PC-9 (cell line): ENCODE results near the gene SKP1.

Experiments used
- EZH2 ChIP-seq: fragments of 200-600 bp; sonication (generic); IDR thresholded peaks from 2 replicates; pipeline ENCODE4 v1.8.0; 2017; ENCODE audit warnings: antibody characterized with exemption, low read depth
- TF ChIP-seq, protein P1 (sequence below): fragments of 200-600 bp; sonication (generic); conservative IDR thresholded peaks from 2 replicates; pipeline ENCODE4 v1.6.1; 2017; ENCODE audit warnings: mixed run types, antibody characterized with exemption, mild to moderate bottlenecking, moderate library complexity

DNA sequence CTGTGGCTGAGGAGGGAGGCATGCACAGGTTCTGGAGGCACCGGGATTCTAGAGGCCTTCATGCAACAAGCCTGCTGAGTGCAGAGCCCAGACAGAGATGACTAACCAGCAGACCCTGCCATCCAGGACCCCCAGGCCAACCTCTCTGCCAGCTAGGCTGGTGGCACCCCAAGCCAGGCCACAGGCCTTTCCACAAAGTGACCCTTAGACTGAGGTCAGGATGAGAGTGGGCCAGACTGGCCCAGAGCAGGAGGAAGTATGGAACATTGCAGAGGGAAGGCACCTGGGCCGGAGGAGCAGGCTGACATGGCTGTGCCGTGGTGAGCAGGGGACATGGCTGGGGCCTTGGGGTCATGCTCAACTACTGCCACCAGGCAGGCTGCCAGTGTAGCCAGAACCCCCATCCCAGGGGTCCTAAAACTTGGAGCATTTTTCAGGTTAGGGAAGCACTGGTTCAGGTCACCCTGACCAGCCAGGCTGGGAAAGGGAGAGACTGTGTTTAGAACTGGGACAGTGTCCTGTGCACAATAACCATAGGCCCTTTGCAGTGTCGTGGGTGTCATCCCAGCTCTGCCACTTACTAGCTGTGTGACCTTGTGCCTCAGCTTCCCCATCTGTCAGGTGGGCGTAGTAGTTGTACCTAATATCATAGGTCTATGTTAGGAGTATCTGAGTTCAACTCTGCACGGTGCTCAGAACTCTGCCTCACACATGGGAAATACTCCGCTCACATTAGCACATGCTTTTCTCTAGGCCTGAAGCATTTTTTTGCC is 45.0 kb downstream of the SKP1 start:
- no peak for TF ChIP-seq EZH2
- TF ChIP-seq, protein P1, sequence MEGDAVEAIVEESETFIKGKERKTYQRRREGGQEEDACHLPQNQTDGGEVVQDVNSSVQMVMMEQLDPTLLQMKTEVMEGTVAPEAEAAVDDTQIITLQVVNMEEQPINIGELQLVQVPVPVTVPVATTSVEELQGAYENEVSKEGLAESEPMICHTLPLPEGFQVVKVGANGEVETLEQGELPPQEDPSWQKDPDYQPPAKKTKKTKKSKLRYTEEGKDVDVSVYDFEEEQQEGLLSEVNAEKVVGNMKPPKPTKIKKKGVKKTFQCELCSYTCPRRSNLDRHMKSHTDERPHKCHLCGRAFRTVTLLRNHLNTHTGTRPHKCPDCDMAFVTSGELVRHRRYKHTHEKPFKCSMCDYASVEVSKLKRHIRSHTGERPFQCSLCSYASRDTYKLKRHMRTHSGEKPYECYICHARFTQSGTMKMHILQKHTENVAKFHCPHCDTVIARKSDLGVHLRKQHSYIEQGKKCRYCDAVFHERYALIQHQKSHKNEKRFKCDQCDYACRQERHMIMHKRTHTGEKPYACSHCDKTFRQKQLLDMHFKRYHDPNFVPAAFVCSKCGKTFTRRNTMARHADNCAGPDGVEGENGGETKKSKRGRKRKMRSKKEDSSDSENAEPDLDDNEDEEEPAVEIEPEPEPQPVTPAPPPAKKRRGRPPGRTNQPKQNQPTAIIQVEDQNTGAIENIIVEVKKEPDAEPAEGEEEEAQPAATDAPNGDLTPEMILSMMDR: no peak
